ENCODE results near the gene EEA1.
"Not testable (repeated sequence)": the region's sequence is repeated elsewhere in the genome, so short reads cannot be mapped to it uniquely, and the experiment has no call there.

The EEA1 gene

DNA sequence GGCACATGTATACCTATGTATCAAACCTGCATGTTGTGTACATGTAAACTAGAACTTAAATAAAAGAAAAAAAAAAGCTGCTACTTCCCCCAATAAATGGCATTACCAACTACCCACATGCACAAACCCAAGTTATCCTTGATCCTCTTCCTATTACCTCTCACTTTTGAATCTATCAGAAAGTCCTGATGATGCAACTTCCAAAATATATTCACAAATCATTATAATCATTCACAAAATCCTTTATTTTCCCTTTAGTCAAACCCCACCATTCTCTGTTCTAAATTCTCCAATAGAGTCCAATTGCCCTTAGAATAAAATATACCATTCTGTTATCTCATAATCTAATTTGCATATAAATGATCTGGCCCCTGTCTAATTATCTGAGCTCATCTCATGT lies 134.3 kb downstream of the EEA1 start:
- no peak for DNase-seq

DNA sequence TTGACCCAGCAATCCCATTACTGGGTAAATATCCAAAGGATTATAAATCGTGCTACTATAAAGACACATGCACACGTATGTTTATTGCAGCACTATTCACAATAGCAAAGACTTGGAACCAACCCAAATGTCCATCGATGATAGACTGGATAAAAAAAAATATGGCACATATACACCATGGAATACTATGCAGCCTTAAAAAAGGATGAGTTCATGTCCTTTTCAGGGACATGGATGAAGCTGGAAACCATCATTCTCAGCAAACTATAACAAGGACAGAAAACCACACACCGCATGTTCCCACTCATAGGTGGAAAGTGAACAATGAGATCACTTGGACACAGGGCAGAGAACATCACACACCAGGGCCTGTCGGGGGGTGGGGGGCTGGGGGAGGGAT lies 134.7 kb downstream of the EEA1 start:
- DNase-seq, result not testable (repeated sequence)

DNA sequence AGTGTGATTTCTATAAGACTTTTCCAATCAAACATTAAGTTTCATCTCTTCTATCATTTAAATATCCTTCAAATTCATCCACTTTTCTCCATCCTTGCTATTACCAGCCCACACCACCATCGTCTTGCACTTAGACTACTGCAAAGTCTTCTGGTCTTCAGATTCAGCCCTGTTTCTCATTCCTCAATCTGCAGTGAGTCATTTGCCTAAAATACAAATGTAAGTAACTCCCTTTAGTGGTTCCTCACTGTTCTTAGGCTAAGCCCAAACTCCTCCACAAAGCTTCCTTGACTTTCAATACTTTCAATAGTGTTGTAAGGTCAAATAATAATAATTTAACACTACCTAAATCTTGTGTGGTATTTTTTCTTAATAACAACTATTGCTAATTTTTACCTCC lies 143.1 kb downstream of the EEA1 start:
- no peak for DNase-seq

DNA sequence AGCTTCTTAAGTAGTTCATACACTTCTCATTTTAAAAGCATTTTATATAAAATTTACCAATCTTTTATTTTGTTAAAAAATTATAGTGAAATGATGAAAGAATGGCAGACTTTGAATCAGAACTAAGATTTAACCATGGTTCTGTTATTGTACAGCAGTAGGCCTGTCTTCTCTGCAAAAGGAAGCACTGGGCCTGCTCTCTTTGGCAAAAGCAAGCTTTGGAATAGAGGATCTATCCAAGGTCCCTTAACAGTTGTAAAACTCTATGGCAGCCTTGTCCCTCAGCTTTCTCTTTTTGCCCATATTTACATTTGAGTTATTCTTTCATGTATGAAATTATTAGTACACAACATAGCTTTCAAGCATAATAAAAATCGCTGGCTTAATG lies 143.5 kb downstream of the EEA1 start:
- no peak for DNase-seq

DNA sequence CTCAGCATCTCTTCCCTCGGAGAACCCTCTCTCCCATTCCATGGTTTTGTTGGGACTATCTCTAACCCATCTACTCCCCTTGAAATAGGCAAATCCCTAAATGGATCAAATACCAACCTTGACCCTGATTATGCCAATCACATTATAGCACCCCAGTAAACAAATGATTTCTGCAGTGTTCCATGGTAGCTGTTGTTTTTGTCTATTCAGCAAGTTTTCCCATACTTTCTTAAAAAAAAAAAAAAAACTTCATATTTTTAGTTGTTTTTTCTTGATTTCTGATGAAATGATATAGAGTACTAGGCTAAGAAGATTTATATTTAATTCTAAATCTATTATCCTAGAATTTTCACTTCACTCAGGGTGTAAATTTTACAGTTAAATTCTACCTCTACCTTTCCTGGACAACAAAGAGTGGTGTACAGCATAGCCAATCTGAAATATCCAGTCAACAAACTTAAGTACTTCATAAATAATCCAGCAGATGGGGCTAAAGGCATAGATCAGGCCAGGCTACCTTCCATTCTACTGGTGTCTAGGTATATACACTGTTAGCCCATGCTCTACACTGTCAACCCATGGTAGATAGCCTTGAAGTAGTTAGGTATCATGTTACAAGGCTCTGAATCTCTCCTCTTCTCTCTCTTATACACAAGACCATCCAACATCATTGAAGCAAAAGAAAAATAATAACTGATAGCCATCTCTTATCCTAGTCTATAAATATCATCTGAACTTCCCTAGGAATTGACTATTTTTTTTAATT lies 144.1 kb downstream of the EEA1 start:
- no peak for DNase-seq

DNA sequence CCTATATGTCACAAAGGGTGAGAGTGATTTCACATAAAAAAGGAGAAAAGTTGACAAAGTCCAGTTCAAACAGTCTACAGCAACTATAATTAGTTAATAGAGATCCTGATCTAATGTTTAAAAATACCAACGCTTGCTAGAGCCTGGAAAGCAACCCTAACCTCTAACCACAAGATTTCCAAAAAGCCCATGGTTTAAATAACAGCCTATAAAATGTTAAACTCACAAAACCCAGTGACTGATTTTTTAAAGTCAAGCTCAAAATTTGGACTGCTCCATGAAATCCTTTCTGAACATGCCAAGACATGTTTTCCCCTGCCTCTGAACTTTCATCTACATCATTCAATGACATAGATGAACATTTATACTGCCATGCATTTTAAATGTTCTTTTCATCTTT lies 144.7 kb downstream of the EEA1 start:
- DNase-seq, result no peak

DNA sequence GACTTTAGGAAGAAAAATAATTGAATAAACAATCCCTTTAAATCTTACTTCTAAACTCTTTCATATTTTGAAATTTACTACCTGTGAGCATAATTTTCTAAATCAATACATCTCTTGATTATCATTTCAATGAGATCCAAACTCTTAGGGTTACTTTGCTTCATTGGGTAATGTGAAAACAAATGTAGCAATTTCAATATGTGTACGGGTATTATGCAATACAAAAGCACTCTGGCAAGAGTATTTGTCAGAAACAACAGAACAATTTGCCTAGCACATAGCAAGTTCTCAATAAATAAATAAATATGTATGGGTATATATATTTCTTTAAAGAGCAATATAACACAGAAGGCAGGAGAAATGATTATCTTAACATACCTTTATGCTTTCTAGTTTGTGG lies 149.2 kb downstream of the EEA1 start:
- no peak for DNase-seq

DNA sequence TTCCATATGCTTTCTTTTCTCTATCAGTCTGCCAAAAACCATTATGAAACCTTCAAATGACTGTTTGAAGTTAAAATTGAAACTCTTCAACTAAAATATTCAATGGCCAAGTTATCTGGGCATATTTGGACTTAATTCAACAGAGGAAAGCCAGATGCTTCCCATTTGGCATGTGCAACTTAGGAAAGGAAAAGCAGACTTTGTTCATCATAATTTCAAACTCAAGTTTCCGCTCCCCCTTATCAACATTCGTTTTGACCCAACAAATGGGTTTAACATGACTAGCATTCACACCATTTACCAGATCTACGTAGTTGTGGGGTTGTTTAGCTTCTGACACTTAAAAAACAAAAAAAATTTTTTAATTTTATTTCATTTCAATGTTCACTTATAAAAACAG lies 150.6 kb downstream of the EEA1 start:
- no peak for DNase-seq

DNA sequence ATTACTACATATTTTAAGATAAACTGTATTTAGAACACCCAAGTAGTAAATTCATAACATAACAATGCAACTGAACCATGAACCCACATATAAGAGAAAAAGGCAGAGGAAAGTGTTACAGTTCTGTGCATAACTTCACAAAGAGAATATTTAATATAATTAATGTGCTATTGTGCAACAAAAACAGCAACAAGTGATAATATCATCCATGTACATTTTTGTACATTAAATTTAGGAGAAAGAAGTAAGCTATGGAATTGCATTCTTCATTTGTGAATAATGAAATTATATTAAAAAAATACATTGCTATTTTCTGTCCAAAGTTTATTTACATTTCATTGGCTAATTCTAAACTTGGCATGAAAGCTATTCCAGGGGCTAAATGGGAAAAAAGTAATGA lies 153.7 kb downstream of the EEA1 start:
- DNase-seq, result no peak

DNA sequence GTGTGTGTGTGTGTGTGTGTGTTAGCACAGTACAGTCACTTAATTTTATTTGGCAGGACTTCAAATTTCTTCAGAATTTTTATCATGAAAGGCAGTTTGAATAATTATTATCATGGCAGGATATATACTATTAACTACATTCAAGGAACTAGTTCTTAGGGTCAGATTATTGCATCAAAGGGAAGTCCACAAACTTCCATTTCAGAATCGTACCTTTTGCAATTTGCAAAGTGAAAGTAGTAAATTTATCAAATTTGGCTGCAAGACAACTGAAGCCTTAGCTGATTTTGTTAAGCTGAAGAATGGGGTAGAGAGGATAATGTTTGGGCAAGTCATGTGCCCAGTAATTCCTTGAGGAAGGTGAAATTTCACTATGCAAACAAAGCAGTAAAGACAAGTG lies 158.1 kb downstream of the EEA1 start:
- no peak for DNase-seq

DNA sequence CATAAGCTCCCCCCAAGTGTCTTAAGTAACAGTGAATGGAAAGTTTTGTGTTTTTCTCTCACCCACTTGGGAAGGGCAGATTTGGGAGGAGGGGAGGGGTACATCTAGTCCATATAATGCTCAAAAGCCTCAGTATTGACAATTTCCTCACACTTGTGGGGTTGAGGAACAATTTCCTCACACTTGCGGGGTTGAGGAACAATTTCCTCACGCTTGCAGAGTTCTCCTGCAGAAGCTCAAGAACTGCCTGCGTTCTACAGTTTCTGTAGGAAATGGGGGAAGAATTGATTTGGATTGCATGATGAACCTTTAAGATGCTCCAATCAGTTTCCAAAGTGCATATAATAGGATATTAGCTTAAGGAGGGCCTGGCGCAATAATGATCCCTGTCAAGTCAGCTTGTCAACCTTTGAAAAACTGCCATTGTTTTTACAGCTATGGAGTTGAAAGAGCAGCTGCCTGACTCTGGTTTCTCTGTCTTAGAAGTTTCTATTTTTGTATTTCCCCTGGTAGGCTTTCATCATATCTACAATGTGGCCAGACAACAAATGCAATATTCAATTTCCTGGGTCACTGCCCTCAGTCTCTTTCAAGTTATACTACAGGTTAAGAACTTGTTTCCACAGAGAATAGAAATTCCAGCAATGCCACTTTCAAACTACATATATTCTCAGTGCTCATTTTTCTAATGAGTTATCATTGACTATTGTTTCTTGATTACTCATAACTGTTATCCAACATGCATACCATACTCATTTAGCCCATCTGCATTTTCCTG lies 159.8 kb downstream of the EEA1 start:
- no peak for DNase-seq

DNA sequence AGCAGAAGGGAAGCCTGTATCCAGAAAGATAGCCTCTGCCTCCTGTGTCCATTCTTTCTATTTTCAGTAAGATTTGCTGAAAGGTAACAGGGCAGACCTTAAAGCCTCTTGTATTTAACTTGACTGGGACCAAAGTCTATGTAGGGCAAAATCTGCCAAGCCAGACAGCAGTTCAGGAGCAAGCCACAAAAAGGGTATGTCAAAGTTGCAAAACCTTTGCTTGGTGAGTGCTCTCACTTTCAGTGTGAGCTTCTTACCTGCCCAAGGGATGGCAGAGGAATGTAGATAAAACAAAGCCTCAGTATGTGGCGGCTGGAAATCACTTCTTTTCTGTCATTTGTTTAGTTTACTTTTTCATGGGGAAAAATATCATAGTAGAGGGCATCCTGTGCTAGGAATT lies 163.2 kb downstream of the EEA1 start:
- no peak for DNase-seq

DNA sequence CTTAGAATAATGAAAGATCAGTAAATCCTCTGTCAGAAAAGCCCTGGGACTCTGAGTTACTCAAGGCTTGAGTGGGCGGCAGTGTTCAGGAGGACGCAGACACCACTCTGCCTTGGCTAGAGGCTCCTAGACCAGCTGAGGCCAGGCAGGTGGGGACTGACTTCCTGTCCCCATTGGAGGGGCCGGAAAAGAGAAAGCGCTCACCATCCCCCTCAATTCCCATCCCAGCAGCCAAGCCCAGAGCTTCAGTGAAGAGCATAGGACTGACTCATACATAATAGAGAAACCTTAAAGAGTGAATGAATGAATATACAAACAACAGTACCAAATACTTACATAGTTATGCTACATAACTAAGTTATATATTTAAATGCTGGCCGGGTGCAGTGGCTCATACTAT lies 164.3 kb downstream of the EEA1 start:
- no peak for DNase-seq

DNA sequence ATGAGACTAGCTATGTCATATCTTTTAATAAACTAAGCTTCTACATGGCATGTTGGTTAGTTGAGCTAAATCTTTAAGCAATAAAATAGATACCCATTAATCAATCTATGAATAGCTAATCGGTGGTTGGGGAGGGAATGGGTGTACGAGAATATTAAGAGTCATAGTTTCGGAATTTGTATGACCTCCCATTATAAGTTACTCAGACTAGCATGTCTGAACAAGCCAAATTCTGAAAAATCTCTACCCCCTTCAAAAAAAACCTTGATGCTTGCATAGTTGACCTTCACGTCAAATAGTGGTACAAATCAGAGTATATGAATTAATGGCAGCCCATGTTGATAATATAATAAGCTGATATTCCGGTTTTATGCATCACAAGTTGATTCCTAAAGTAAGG lies 166.3 kb downstream of the EEA1 start:
- no peak for DNase-seq

DNA sequence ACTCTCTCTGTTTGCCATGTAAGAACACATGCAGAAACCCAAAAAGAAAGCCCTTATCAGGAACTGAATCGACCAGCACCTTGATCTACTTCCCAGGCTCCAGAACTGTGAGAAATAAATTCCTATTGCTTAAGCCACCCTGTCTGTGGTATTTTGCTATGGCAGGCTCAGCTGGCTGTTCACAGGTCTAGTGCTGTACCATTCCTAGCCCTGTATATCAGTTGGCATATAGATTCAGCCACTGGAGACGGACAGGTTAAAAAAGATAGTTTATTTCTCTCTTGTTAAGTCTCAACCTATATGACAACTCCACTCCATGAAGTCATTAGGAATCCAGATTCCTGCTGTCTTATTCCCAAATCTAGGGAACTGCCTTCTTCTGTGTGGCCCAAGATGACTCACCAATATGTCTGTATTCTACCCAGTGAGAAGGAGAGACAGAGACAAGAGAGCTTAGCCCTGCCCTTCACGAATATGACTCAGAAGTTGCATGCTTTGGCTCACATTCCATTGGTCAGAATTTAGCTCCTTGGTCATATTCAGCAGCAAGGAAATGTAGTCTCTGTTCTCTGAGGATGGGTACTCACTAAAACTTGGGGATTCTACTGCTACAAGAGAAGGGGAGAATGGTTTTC lies 169.3 kb downstream of the EEA1 start:
- no peak for DNase-seq

DNA sequence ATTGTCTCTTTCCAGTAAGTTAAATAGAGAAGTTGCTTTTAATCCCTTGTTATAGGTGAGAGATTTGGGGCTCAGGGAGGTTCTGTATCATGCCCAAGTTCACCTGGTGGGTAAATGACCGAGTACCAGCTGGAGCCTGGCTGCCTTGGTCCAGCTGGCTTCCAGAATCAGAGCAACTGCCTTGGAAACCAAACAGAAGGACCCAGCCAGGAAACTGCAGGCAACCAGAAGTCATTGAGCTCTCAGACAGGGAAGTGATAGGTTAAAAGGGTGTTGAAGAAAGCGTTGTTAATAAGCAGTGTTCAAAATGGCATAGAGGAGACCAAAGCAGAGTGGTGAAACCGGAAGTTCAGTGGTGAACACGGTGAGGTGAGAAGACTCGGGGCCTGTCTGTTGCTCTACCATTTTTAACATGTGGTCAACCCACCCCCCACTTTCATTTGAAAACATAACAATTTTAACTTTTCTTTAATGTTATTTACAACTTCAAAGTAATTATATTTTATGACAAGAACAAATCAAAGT lies 171.4 kb downstream of the EEA1 start:
- DNase-seq, result no peak

DNA sequence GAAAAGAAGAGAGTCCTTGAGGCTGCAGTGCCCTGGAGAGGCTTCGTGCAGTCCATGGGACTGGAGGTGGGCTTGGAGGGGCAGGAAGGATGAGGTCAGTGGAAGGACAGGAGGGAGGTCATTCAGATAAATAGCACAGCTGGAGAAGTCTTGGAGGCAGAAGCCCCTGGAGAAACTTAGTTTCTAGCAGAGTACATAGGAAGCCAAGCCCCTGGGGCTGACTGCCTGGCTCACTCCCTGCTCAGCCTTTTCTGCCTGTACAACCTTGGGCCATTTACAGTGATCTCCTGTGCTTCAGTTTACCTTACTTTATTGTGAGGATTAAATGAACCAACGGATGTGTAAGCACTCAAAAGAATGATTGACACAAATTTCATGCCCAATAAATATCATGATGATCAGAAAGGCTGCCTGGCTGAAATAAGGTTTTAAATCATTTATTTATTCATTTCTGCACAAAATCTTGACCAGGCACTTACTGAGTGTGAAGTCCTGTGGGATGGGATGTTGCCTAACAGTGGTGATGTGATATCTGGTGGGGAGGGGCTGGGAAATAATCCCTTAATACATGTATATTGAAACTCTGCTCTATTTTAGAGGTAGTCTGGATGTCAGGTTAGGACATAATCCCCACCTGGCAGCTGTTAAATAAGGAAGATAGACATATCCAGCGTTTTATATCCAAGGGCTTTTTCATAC lies 172.0 kb downstream of the EEA1 start:
- no peak for DNase-seq

DNA sequence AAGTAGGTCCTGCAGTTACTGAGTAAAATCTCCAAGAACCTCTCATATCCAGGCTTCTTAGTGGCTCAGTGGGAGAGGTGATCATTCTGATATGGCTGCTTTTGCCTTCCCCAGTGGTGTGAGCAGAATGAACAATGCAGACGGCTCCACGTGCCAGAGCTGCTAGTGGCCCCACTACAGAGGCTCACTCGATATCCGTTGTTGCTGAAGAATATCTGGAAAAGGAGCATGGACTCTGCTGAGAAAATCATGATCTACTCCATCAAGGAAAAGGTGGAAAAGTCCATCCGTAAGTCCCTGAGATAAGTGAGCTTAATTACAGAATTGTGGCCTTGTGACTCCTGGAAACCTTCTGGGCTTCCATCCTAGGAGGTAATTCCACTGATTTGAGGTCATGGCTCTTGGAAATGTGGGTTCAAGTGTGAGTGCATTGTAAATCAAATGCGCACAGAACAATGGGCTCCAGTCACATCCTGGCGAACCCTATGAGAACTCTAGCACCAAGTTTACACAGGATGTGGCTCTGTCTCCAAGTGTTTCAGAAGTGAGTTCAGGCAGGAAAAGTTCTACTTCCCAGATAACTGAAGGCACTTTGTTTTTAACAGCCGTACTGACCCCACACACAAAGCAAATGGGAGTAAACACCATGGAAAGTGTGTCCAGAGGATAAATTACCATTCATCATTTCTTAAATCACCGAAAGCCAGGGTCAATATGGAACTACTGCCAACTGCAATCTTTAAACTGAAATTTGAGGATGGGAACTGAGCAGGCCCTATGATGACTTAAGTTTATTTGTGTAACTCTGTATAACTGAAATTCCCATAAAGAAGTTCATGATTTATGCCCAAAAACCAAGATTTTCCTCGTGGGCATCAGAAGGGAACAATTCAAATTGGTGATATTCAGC lies 174.9 kb downstream of the EEA1 start:
- no peak for DNase-seq

DNA sequence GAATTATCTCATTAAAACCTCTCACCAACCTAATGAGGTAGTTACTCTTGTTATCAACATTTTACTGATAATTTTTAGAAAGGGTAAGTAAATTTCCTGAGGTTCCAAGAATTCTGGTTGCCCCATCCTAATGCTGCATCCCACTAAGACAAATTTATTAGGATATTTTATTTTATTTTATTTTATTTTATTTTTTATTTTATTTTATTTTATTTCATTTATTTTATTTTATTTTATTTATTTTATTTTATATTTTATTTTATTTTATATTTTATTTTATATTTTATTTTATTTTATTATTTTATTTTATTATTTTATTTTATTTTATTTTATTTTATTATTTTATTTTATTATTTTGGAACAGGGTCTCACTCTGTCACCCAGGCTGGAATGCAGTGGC lies 179.4 kb downstream of the EEA1 start:
- DNase-seq, result not testable (repeated sequence)

DNA sequence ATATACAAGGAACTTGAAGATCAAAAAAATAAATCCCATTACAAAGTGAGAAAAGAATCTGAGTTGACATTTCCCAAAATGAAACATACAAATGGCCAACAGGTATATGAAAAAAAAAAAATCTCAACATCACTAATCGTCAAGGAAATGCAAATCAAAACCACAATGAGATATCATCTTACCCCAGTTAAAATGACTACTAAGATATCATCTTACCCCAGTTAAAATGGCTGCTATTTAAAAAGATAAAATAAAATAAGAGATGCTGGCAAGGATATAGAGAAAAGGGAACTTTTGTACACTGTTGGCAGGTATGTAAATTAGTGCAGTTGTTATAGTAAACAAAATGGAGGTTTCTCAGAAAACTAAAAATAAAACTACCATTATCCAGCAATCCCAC lies 181.9 kb downstream of the EEA1 start:
- no peak for DNase-seq

DNA sequence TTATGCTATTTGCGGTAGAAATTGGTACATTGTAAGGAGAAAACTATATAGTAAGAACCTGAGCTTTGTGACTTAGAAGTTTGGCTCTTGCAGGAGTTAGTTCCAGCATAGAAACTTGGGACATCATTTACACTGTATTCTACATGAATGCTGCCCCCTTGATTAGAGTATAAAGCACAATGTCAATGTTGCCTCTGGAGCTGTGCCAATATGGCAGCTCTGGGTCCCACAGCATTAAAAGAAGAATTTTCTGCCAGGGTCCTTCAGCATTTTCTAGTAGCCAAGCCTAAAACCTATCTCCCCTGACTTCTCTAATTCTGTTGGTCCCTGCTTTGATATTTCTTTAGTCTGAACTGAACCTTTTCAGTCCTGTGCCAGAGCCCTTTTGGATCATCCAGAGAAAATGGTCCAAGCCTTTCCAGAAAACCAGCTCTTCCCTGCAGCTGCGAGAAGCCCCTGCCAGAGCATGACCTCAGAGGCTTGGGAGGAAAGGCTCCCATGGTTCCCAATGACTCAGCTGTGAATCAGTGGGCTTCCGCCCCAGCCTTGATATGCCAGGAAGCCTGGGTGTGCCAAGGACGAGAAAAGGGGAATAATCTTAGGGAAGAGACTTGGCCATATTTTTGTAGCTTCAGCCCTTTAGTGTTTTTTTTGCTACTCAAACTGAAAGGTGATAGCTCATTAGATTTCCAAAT lies 183.1 kb downstream of the EEA1 start:
- no peak for DNase-seq

DNA sequence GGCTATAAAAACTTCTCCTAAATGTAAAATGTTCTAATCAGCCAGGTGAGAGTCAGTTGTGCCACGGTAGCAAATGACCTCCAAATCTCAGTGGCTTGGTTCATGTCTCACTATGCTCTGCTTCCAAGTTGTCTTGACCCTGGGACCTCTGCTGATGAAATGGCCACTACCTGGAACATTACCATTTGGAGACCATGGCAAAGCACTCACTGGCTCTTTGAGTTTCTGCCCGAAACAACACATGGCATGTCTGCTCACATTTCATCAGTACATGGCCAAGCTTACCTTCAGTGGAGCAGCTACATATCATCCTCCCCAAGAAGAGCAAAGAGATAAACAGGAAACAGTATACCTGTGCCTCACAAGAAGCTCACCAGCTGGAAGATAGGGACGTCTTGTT lies 186.1 kb downstream of the EEA1 start:
- no peak for DNase-seq

Measured in activated CD8-positive, alpha-beta memory T cell treated with anti-CD3 and anti-CD28 coated beads, Interleukin-2, amount 50 U/mL, for 4 hours (primary cell).